Endodermal cell (in vitro differentiated cells): ENCODE measurements around the gene LDLRAD4. TPM values are rescaled to one million over a fixed set of nuclear protein-coding genes. Genes with fewer than 3 reads are reported as not detected.
A peak's percentile ranks its signal among the peaks of the same experiment; 100 is the strongest.

Source experiments
- DNase-seq: peaks from one replicate; pipeline ENCODE4 v3.0.0-alpha.2; 2017
- H3K27ac ChIP-seq: 2 replicates; pipeline ENCODE4 v1.5.1; 2013; ENCODE audit warnings: mild to moderate bottlenecking, low read depth, low read length, moderate library complexity
- H3K27me3 ChIP-seq: 2 replicates; pipeline ENCODE4 v1.6.1; 2013; ENCODE audit warnings: mild to moderate bottlenecking, low read length, moderate library complexity; ENCODE audit not compliant: insufficient read depth, control insufficient read depth, poor library complexity, severe bottlenecking
- H3K36me3 ChIP-seq: 2 replicates; pipeline ENCODE4 v1.7.0; 2013; ENCODE audit warnings: mild to moderate bottlenecking, low read length, moderate library complexity; ENCODE audit not compliant: control insufficient read depth, insufficient read depth
- H3K4me1 ChIP-seq: one replicate; pipeline ENCODE4 v1.7.0; 2013; ENCODE audit warnings: low read length; ENCODE audit not compliant: control insufficient read depth, insufficient read depth
- H3K4me3 ChIP-seq: 2 replicates; pipeline ENCODE4 v1.5.1; 2013; ENCODE audit warnings: mild to moderate bottlenecking, low read length, moderate library complexity
- H3K9ac ChIP-seq: 2 replicates; pipeline ENCODE4 v1.6.1; 2013; ENCODE audit warnings: mild to moderate bottlenecking, low read length, moderate library complexity; ENCODE audit not compliant: poor library complexity, severe bottlenecking; ENCODE audit errors: extremely low read depth
- H3K9me3 ChIP-seq: 2 replicates; pipeline ENCODE4 v1.6.1; 2013; ENCODE audit warnings: mild to moderate bottlenecking, low read length, moderate library complexity; ENCODE audit not compliant: control insufficient read depth
- H3K27ac Mint-ChIP-seq: 2 replicates; pipeline ENCODE4 v1.8.0; 2020; ENCODE audit warnings: mixed read lengths
- H3K27me3 Mint-ChIP-seq: 2 replicates; pipeline ENCODE4 v1.8.0; 2021; ENCODE audit warnings: mild to moderate bottlenecking, mixed read lengths; ENCODE audit not compliant: insufficient read depth
- H3K36me3 Mint-ChIP-seq: 2 replicates; pipeline ENCODE4 v1.8.0; 2020; ENCODE audit warnings: low read depth, mixed read lengths
- H3K4me1 Mint-ChIP-seq: 2 replicates; pipeline ENCODE4 v1.8.0; 2020; ENCODE audit warnings: mixed read lengths
- H3K4me3 Mint-ChIP-seq: 2 replicates; pipeline ENCODE4 v1.8.0; 2020; ENCODE audit warnings: mild to moderate bottlenecking, moderate library complexity, mixed read lengths
- H3K9me3 Mint-ChIP-seq: 2 replicates; pipeline ENCODE4 v1.8.0; 2020; ENCODE audit warnings: mild to moderate bottlenecking, mixed read lengths
- WGBS, 2 experiments: methylation state at CpG; one replicate each; pipeline versions ENCODE4 v1.1.5 to v1.1.7; 2013; ENCODE audit warnings: missing lambda C conversion rate in 2 of 2, mixed read lengths in 1 of 2; ENCODE audit not compliant: insufficient coverage in 1 of 2, insufficient read length in 1 of 2; 5-methylcytosine and 5-hydroxymethylcytosine counted together
- total RNA-seq, 2 donors: library from RNA; stranded (reverse); fragmentation: NEBNext Ultra II Directional in 1 of 2; extraction: Animal tissue kit (Norgen Biotek cat#: 25700) in 1 of 2; gene quantifications; 2 replicates in 1 of 2; 3 replicates in 1 of 2; pipeline ENCODE4 v1.2.1, GENCODE V29; 2021
- TF ChIP-seq, protein P1 (sequence below): fragments of 200-600 bp; sonication (generic); conservative IDR thresholded peaks from 2 replicates; pipeline ENCODE4 v1.5.0; 2021; ENCODE audit warnings: antibody characterized with exemption, mild to moderate bottlenecking

LDLRAD4 gene
- total RNA-seq, 2 donors from 2014 or later: 14.9 to 15.1 TPM

DNA sequence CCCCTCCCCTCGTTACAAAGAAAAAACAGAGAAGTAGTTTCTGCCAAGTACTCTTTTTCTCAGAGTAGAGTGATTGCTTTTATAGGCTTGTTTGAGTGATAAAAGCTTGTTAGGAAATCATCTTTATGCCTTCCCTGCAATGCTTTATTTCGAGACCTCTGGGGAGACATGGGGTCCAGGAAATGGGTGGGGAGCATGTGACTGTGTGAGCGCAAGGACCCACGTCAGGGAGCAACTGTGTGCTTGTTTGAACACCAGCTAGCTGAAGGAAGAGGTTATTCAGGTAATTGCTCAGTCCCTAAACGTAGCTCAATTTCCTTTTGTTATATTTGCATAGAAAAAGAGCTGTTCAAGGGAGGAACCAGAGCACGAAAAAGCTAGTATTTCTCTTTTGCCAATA lies 320.5 kb downstream of the LDLRAD4 start:
- TF ChIP-seq, protein P1, sequence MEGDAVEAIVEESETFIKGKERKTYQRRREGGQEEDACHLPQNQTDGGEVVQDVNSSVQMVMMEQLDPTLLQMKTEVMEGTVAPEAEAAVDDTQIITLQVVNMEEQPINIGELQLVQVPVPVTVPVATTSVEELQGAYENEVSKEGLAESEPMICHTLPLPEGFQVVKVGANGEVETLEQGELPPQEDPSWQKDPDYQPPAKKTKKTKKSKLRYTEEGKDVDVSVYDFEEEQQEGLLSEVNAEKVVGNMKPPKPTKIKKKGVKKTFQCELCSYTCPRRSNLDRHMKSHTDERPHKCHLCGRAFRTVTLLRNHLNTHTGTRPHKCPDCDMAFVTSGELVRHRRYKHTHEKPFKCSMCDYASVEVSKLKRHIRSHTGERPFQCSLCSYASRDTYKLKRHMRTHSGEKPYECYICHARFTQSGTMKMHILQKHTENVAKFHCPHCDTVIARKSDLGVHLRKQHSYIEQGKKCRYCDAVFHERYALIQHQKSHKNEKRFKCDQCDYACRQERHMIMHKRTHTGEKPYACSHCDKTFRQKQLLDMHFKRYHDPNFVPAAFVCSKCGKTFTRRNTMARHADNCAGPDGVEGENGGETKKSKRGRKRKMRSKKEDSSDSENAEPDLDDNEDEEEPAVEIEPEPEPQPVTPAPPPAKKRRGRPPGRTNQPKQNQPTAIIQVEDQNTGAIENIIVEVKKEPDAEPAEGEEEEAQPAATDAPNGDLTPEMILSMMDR: no peak

DNA sequence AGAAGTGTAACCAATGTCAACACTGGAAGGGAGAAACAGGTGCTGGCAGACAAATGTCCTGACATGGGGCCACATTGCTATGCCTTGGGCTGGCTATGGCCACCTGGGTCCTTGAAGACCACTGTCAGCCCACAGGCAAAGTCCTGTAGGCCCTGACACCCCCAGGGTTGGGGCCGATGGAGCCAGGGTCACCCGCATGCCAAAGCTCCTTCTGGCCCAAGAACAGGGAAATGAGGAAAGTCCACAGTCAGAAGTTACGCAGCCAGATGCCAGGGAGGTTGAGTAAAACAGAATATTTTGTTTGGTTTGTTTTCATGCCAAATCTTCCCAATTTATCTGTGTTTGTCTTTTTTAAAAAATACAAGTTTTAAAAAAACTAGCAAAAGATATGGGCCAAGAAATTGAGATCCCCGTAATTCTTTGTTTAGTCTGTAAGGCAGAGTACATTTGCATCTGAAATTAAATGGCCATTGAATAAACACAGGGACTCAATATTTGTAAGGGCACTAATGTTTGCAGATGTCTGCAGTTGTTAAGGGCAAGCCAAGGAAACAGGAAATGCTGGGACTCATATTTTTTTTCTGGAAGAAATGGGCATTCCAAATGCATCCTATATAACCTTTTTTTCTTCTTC lies 321.4 kb downstream of the LDLRAD4 start:
- Histone ChIP-seq H3K36me3 (no peaks in the 10 kb centered on the region), H3K27ac (no peak overlapping the region), H3K4me3 (no peak overlapping the region), H3K27me3 (no peaks in the 10 kb centered on the region), H3K9ac (no peak overlapping the region), H3K9me3 (no peaks in the 10 kb centered on the region), H3K4me1 (peaks cover 6% of the 10 kb centered on the region)
- WGBS, 2 experiments: 80 to 91% methylated on average over 3 to 4 of the region's 4 CpGs
- Mint-ChIP-seq H3K27me3 (no peaks in the 10 kb centered on the region), H3K27ac (no peak overlapping the region), H3K4me1 (peaks cover 41% of the 10 kb centered on the region), H3K9me3 (no peaks in the 10 kb centered on the region), H3K36me3 (no peaks in the 10 kb centered on the region), H3K4me3 (no peak overlapping the region)
- TF ChIP-seq, protein P1: no peak
- DNase-seq: peak; percentile 25

More for the DNA sequence above, 320.5 kb downstream of the LDLRAD4 start:
- H3K9me3 Mint-ChIP-seq: no peaks in the 10 kb centered on the region
- Histone ChIP-seq H3K4me1 (peaks cover 6% of the 10 kb centered on the region), H3K4me3 (no peak overlapping the region), H3K27ac (no peak overlapping the region), H3K9me3 (no peaks in the 10 kb centered on the region), H3K36me3 (no peaks in the 10 kb centered on the region), H3K27me3 (no peaks in the 10 kb centered on the region), H3K9ac (no peak overlapping the region)
- H3K4me1 Mint-ChIP-seq: peaks cover 40% of the 10 kb centered on the region
- no peak overlapping the region for H3K4me3 Mint-ChIP-seq
- H3K27me3 Mint-ChIP-seq: no peaks in the 10 kb centered on the region
- no peak overlapping the region for H3K27ac Mint-ChIP-seq
- 78 to 82% methylated on average over 3 to 5 of the region's 6 CpGs for WGBS, 2 experiments
- DNase-seq: peak; percentile 17
- H3K36me3 Mint-ChIP-seq: no peaks in the 10 kb centered on the region

DNA sequence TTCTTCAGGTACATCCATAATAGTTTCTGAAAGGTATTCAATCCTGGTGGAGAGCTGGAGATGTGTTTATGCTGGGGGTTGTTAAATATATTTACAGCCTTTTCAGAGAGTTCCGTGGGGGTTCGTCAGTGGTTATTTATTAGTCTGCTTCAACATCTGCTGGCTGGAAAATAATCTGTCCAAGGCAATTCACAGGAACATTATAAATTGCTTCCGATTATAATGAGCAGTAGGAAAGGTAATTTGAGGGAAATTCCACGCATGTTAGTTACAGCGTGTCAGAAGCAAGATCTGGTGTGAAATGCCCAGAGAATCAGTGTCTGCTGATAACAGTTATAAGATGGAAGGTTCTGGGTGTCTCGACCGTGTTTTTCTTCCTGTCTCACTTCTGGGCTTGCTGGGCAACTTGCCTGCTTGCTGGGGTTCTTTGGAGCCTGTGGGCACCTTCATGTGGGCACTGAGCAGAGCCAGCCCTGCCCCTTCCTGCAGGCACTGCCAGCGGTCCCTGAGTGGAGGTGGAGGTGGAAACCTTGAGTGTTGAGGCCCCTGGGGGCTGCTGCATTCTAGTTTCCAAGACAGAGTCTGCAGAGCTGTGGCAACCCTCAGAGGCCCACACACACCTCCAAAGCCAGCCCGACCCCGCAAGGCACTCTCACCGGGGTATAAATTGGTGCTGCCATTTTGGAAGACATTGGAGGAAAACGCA lies 322.1 kb downstream of the LDLRAD4 start:
- Histone ChIP-seq H3K4me1 (peaks cover 6% of the 10 kb centered on the region), H3K27me3 (no peaks in the 10 kb centered on the region), H3K27ac (peak overlapping the region; percentile 15), H3K9me3 (no peaks in the 10 kb centered on the region), H3K4me3 (no peak overlapping the region), H3K9ac (no peak overlapping the region), H3K36me3 (no peaks in the 10 kb centered on the region)
- TF ChIP-seq, protein P1: no peak
- Mint-ChIP-seq H3K4me3 (no peak overlapping the region), H3K4me1 (peaks cover 41% of the 10 kb centered on the region), H3K27me3 (no peaks in the 10 kb centered on the region), H3K9me3 (no peaks in the 10 kb centered on the region), H3K27ac (no peak overlapping the region), H3K36me3 (no peaks in the 10 kb centered on the region)
- peak; percentile 28 for DNase-seq
- WGBS, 2 experiments: 93 to 97% methylated on average over 10 to 12 of the region's 12 CpGs
